ENCODE results near the gene NTNG2.

- TF ChIP-seq, protein P1, sequence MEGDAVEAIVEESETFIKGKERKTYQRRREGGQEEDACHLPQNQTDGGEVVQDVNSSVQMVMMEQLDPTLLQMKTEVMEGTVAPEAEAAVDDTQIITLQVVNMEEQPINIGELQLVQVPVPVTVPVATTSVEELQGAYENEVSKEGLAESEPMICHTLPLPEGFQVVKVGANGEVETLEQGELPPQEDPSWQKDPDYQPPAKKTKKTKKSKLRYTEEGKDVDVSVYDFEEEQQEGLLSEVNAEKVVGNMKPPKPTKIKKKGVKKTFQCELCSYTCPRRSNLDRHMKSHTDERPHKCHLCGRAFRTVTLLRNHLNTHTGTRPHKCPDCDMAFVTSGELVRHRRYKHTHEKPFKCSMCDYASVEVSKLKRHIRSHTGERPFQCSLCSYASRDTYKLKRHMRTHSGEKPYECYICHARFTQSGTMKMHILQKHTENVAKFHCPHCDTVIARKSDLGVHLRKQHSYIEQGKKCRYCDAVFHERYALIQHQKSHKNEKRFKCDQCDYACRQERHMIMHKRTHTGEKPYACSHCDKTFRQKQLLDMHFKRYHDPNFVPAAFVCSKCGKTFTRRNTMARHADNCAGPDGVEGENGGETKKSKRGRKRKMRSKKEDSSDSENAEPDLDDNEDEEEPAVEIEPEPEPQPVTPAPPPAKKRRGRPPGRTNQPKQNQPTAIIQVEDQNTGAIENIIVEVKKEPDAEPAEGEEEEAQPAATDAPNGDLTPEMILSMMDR (conservative IDR thresholded peaks at IDR 0.05; ENCODE audit: low read depth, low read length) = no peak
- no peak for TF ChIP-seq EZH2 (IDR thresholded peaks at IDR 0.05; ENCODE audit: low read length, unreplicated experiment)
Observed at GRCh38 chr9:132239518-132239917, 77.7 kb downstream of the NTNG2 start.
